Measurements from ENCODE around the gene TRIM47.

The TRIM47 gene, protein sequence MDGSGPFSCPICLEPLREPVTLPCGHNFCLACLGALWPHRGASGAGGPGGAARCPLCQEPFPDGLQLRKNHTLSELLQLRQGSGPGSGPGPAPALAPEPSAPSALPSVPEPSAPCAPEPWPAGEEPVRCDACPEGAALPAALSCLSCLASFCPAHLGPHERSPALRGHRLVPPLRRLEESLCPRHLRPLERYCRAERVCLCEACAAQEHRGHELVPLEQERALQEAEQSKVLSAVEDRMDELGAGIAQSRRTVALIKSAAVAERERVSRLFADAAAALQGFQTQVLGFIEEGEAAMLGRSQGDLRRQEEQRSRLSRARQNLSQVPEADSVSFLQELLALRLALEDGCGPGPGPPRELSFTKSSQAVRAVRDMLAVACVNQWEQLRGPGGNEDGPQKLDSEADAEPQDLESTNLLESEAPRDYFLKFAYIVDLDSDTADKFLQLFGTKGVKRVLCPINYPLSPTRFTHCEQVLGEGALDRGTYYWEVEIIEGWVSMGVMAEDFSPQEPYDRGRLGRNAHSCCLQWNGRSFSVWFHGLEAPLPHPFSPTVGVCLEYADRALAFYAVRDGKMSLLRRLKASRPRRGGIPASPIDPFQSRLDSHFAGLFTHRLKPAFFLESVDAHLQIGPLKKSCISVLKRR

GRCh38 chr17:75878174-75878998 is at the start of gene TRIM47:
Gene TRIM47, minus strand, starts transcription at chr17:75878581. Its CDS starts 33 bp downstream, at chr17:75878548.
- Histone ChIP-seq H3K9me3 (ENCODE audit: control insufficient read depth, insufficient read depth, low read length) (no peaks in the 10 kb centered on the region), H3K36me3 (ENCODE audit: control insufficient read depth, insufficient read depth, low read length) (no peaks in the 10 kb centered on the region), H3K27me3 (ENCODE audit: control insufficient read depth, insufficient read depth, low read length) (peaks cover 15% of the 10 kb centered on the region), H3K4me3 (ENCODE audit: low read depth, low read length) (peak within 1 kb of the TSS; percentile 82), H3K9ac (ENCODE audit: low read depth, low read length) (peak within 1 kb of the TSS; percentile 8), H3K4me1 (ENCODE audit: control insufficient read depth, insufficient read depth, low read length) (no peaks in the 10 kb centered on the region)

DNA sequence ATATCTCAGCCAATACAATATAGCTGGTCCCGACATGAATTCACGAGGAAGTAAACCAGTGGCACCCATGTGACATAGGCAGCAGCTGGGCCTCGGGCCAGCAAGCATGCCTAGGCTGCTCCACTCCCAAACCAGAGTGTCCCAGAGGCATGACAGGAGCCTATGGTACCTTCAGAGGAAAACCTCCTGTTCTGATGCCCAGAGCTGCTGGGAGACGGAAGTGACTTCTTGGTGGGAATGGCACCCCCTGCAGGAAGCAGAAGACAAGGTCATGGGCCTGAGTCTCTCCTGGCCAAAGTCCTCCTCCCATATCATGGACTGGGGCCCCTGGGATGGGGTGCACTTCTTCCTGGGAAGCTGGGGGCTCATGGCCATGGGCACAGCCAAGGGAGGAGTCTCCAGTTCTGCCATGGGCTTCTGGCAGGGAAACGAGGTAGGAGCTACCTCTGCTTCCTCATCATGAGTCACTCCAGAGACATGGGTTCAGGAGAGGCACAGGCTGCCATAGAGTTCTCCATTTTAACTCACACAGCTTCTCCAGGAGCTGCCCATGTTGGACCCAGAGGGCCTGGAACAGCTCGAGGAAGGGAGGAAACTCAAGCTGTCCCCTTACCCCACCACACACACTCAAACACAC is 49.0 kb upstream of the TRIM47 start:
- H3K4me1 ChIP-seq (ENCODE audit: control insufficient read depth, insufficient read depth, low read length), result no peaks in the 10 kb centered on the region
- no peaks in the 10 kb centered on the region for H3K27me3 ChIP-seq (ENCODE audit: control insufficient read depth, insufficient read depth, low read length)
- H3K4me3 ChIP-seq (ENCODE audit: low read depth, low read length), result no peak overlapping the region
- H3K9me3 ChIP-seq (ENCODE audit: control insufficient read depth, insufficient read depth, low read length), result no peaks in the 10 kb centered on the region
- peaks cover 9% of the 10 kb centered on the region for H3K36me3 ChIP-seq (ENCODE audit: control insufficient read depth, insufficient read depth, low read length)
- H3K9ac ChIP-seq (ENCODE audit: low read depth, low read length), result no peak overlapping the region

DNA sequence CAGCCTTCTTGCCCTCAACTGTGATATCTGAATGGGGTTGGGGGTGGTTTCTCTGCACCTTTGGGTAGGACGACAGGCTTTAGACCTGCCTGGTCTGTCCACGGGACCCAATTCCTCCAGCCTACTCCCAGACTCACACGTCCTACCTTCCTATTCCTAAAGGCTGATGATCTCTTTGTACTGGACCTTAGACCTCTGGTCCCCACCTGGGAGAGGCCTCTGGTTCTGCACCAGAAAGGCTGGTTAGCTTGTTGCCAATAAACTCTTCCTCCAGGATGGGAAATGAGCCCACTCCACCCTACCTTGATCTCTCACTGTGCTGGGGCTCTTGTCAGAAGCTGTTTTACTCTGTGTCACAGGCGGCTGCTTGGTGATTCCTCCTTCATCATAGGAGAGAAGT is 48.1 kb upstream of the TRIM47 start:
- no peaks in the 10 kb centered on the region for H3K4me1 ChIP-seq (ENCODE audit: control insufficient read depth, insufficient read depth, low read length)
- H3K9ac ChIP-seq (ENCODE audit: low read depth, low read length), result no peak overlapping the region
- no peak overlapping the region for H3K4me3 ChIP-seq (ENCODE audit: low read depth, low read length)
- no peaks in the 10 kb centered on the region for H3K27me3 ChIP-seq (ENCODE audit: control insufficient read depth, insufficient read depth, low read length)
- H3K9me3 ChIP-seq (ENCODE audit: control insufficient read depth, insufficient read depth, low read length), result no peaks in the 10 kb centered on the region
- peaks cover 9% of the 10 kb centered on the region for H3K36me3 ChIP-seq (ENCODE audit: control insufficient read depth, insufficient read depth, low read length)

DNA sequence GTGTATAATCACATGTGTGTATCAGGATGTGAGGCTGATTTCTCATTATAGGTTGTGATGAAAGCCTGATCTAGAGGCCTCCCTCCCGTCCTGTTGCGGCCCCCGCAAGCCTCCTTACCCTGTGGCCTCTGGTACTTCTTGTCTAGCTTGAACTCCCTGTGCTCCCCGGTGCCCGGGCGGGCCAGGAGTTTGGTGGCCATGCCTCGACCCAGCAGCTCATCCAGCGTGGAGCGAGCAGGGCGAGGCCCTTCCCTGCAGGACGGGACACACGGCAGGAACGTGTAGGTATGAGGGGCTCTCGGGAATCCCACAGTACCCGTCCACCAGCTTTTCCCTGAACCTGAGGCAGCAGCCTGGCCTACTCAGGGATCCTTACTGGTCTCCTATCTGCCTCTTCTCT is 47.5 kb upstream of the TRIM47 start:
- Histone ChIP-seq H3K27me3 (ENCODE audit: control insufficient read depth, insufficient read depth, low read length) (no peaks in the 10 kb centered on the region), H3K4me1 (ENCODE audit: control insufficient read depth, insufficient read depth, low read length) (no peaks in the 10 kb centered on the region), H3K4me3 (ENCODE audit: low read depth, low read length) (no peak overlapping the region), H3K9ac (ENCODE audit: low read depth, low read length) (no peak overlapping the region), H3K36me3 (ENCODE audit: control insufficient read depth, insufficient read depth, low read length) (peaks cover 9% of the 10 kb centered on the region), H3K9me3 (ENCODE audit: control insufficient read depth, insufficient read depth, low read length) (no peaks in the 10 kb centered on the region)

DNA sequence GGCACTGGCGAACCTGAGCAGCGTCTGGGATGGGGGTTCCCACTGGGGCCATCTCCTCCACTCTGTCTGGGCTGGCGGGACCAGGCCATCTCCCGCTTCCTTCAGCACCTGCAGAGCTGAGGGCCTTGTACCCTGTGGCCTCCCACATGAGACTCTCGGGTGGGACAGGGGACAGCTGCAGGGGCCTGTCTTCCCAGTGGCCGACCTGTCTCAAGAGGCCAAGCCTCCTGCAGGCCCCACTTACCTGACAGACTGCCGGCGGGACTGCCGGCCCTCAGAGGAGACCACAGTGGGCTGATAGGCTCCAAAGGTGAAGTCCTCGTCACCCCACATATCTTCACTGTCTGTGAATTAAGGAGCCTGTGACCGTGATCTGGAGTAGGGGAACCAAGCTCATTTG is 46.7 kb upstream of the TRIM47 start:
- Histone ChIP-seq H3K9ac (ENCODE audit: low read depth, low read length) (no peak overlapping the region), H3K4me1 (ENCODE audit: control insufficient read depth, insufficient read depth, low read length) (no peaks in the 10 kb centered on the region)

GRCh38 chr17:75922963-75923874 is 44.8 kb upstream of the TRIM47 start:
- H3K36me3 ChIP-seq (ENCODE audit: control insufficient read depth, insufficient read depth, low read length), result peaks cover 9% of the 10 kb centered on the region
- no peaks in the 10 kb centered on the region for H3K9me3 ChIP-seq (ENCODE audit: control insufficient read depth, insufficient read depth, low read length)
- H3K4me1 ChIP-seq (ENCODE audit: control insufficient read depth, insufficient read depth, low read length), result no peaks in the 10 kb centered on the region
- H3K4me3 ChIP-seq (ENCODE audit: low read depth, low read length), result no peak overlapping the region
- H3K9ac ChIP-seq (ENCODE audit: low read depth, low read length), result no peak overlapping the region
- no peaks in the 10 kb centered on the region for H3K27me3 ChIP-seq (ENCODE audit: control insufficient read depth, insufficient read depth, low read length)

More for the DNA sequence above, 46.7 kb upstream of the TRIM47 start:
- no peaks in the 10 kb centered on the region for H3K9me3 ChIP-seq (ENCODE audit: control insufficient read depth, insufficient read depth, low read length)
- H3K4me3 ChIP-seq (ENCODE audit: low read depth, low read length), result no peak overlapping the region
- no peaks in the 10 kb centered on the region for H3K27me3 ChIP-seq (ENCODE audit: control insufficient read depth, insufficient read depth, low read length)
- H3K36me3 ChIP-seq (ENCODE audit: control insufficient read depth, insufficient read depth, low read length), result peaks cover 9% of the 10 kb centered on the region

DNA sequence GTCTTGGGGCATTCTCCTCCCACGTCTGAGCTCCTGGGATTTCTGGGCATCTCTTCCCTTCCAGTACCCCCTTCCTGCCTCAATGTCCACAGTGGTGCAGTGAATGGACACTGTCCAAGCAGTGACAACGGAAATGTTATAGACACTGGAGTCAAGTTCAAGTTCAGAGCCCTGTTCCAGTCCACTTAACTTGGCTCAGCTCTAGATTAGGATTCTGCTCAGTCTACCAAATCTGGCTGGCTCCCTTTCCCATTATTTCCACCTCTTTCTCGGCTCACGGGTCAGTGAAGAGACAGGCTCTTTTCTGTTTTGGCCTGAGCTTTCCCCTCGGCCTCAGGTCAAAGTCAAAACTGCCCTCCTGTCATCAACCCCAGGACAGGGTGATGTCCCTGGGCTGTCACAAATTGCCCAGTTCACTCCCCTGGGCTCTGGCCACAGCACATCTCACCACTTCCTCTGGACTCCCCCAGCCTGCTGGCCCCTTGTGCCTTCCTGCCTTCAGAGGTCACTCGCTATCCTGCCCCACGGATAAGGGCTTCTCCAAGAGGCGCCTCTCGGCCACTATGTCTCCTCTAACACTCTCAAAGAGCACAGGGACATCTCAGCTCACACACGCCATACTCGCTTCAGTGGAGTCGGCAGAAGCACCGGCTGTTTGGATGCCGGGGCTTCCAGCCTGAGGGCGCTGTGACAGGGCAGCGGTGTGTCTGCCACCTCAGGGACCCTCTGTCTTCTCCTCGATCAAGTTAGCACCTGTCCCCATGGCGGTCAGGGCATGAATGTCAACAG is 44.0 kb upstream of the TRIM47 start:
- no peak overlapping the region for H3K4me3 ChIP-seq (ENCODE audit: low read depth, low read length)

GRCh38 chr17:75921596-75921995 is 43.2 kb upstream of the TRIM47 start:
- no peaks in the 10 kb centered on the region for H3K27me3 ChIP-seq (ENCODE audit: control insufficient read depth, insufficient read depth, low read length)
- H3K4me3 ChIP-seq (ENCODE audit: low read depth, low read length), result no peak overlapping the region
- no peaks in the 10 kb centered on the region for H3K4me1 ChIP-seq (ENCODE audit: control insufficient read depth, insufficient read depth, low read length)
- H3K36me3 ChIP-seq (ENCODE audit: control insufficient read depth, insufficient read depth, low read length), result peaks cover 9% of the 10 kb centered on the region
- no peak overlapping the region for H3K9ac ChIP-seq (ENCODE audit: low read depth, low read length)
- no peaks in the 10 kb centered on the region for H3K9me3 ChIP-seq (ENCODE audit: control insufficient read depth, insufficient read depth, low read length)

More for the DNA sequence above, 44.0 kb upstream of the TRIM47 start:
- no peaks in the 10 kb centered on the region for H3K4me1 ChIP-seq (ENCODE audit: control insufficient read depth, insufficient read depth, low read length)
- no peaks in the 10 kb centered on the region for H3K27me3 ChIP-seq (ENCODE audit: control insufficient read depth, insufficient read depth, low read length)
- H3K9ac ChIP-seq (ENCODE audit: low read depth, low read length), result no peak overlapping the region
- H3K9me3 ChIP-seq (ENCODE audit: control insufficient read depth, insufficient read depth, low read length), result no peaks in the 10 kb centered on the region
- peaks cover 9% of the 10 kb centered on the region for H3K36me3 ChIP-seq (ENCODE audit: control insufficient read depth, insufficient read depth, low read length)

GRCh38 chr17:75920045-75920560 is 41.7 kb upstream of the TRIM47 start:
- Histone ChIP-seq H3K9me3 (ENCODE audit: control insufficient read depth, insufficient read depth, low read length) (no peaks in the 10 kb centered on the region), H3K27me3 (ENCODE audit: control insufficient read depth, insufficient read depth, low read length) (no peaks in the 10 kb centered on the region), H3K4me1 (ENCODE audit: control insufficient read depth, insufficient read depth, low read length) (no peaks in the 10 kb centered on the region), H3K9ac (ENCODE audit: low read depth, low read length) (no peak overlapping the region), H3K4me3 (ENCODE audit: low read depth, low read length) (no peak overlapping the region), H3K36me3 (ENCODE audit: control insufficient read depth, insufficient read depth, low read length) (peaks cover 6% of the 10 kb centered on the region)

- Histone ChIP-seq H3K9me3 (ENCODE audit: control insufficient read depth, insufficient read depth, low read length) (no peaks in the 10 kb centered on the region), H3K36me3 (ENCODE audit: control insufficient read depth, insufficient read depth, low read length) (peaks cover 6% of the 10 kb centered on the region), H3K4me3 (ENCODE audit: low read depth, low read length) (no peak overlapping the region), H3K27me3 (ENCODE audit: control insufficient read depth, insufficient read depth, low read length) (no peaks in the 10 kb centered on the region), H3K9ac (ENCODE audit: low read depth, low read length) (no peak overlapping the region), H3K4me1 (ENCODE audit: control insufficient read depth, insufficient read depth, low read length) (no peaks in the 10 kb centered on the region)
These were observed 41.2 kb upstream of the TRIM47 start for GRCh38 chr17:75919611-75920010.
